SK-N-SH (cell line): ENCODE data around the gene NPAS3. TPM values are rescaled to one million over a fixed set of nuclear protein-coding genes. Genes with fewer than 3 reads are reported as not detected.

Experiments used
- CTCF ChIA-PET: fragments of 300-600, 350-600 bp; formaldehyde crosslinking; extraction: SDS; loops from one replicate; lab custom pipeline; 2021; lab: Yijun Ruan, JAX
- POLR2A ChIA-PET: fragments of 350-600 bp; sonication (Branson Sonifier 250); formaldehyde crosslinking; extraction: SDS; loops from one replicate; lab custom pipeline; 2020; ENCODE audit warnings: antibody characterized with exemption, inconsistent platforms; lab: Yijun Ruan, JAX
- DNase-seq: peaks from one replicate; pipeline ENCODE4 v3.0.0; 2012
- H2AFZ ChIP-seq: fragments of 200-600 bp; sonication (generic); 2 replicates; pipeline ENCODE4 v1.8.1; 2016; ENCODE audit warnings: antibody characterized with exemption, mild to moderate bottlenecking, low read depth
- H3F3A ChIP-seq: fragments of 200-600 bp; sonication (generic); replicated peaks from 2 replicates; pipeline ENCODE3; 2016; ENCODE audit warnings: antibody characterized with exemption, mild to moderate bottlenecking; ENCODE audit not compliant: insufficient read depth
- H3K27ac ChIP-seq, 2 experiments: fragments of 200-500 bp in 1 of 2; fragments of 200-600 bp in 1 of 2; sonication (Bioruptor generic) in 1 of 2; sonication (generic), shearing (Covaris generic) in 1 of 2; 2 replicates each; pipeline versions ENCODE4 v1.5.1 to v1.6.1; 2014 to 2016; ENCODE audit warnings: low read depth in 2 of 2, inconsistent platforms in 1 of 2, low read length in 1 of 2, mild to moderate bottlenecking in 1 of 2, mixed read lengths in 1 of 2
- H3K27me3 ChIP-seq: fragments of 200-600 bp; sonication (generic), shearing (Covaris generic); 2 replicates; pipeline ENCODE4 v1.6.1; 2016; ENCODE audit warnings: mixed run types; ENCODE audit not compliant: insufficient read depth
- H3K36me3 ChIP-seq, 2 experiments: fragments of 200-500 bp in 1 of 2; fragments of 200-600 bp in 1 of 2; sonication (Bioruptor generic) in 1 of 2; sonication (generic) in 1 of 2; replicated peaks in 1 of 2; 2 replicates each; pipeline versions ENCODE3 to v1.5.1; 2014 to 2016; ENCODE audit warnings: low read length in 1 of 2, mild to moderate bottlenecking in 1 of 2; ENCODE audit not compliant: insufficient read depth in 2 of 2, control insufficient read depth in 1 of 2
- H3K4me1 ChIP-seq, 2 experiments: fragments of 200-500 bp in 1 of 2; fragments of 200-600 bp in 1 of 2; sonication (Bioruptor generic) in 1 of 2; sonication (generic), shearing (Covaris generic) in 1 of 2; 2 replicates each; pipeline versions ENCODE4 v1.5.1 to v1.6.1; 2014 to 2016; ENCODE audit warnings: low read depth in 1 of 2, low read length in 1 of 2, mixed run types in 1 of 2; ENCODE audit not compliant: insufficient read depth in 2 of 2, control insufficient read depth in 1 of 2
- H3K4me2 ChIP-seq: fragments of 200-600 bp; sonication (generic), shearing (Covaris generic); 2 replicates; pipeline ENCODE4 v1.6.1; 2017; ENCODE audit warnings: mixed run types
- H3K4me3 ChIP-seq, 2 experiments: fragments of 200-500 bp in 1 of 2; fragments of 200-600 bp in 1 of 2; sonication (Bioruptor generic) in 1 of 2; sonication (generic), shearing (Covaris generic) in 1 of 2; 2 replicates each; pipeline versions ENCODE4 v1.5.1 to v1.8.1; 2014 to 2016; ENCODE audit warnings: low read depth in 2 of 2, inconsistent platforms in 1 of 2, low read length in 1 of 2, mild to moderate bottlenecking in 1 of 2, mixed read lengths in 1 of 2, moderate library complexity in 1 of 2
- H3K79me2 ChIP-seq: fragments of 200-600 bp; sonication (generic); 2 replicates; pipeline ENCODE4 v1.8.1; 2017; ENCODE audit warnings: mild to moderate bottlenecking; ENCODE audit not compliant: insufficient read depth
- H3K9ac ChIP-seq: fragments of 200-600 bp; sonication (generic); 2 replicates; pipeline ENCODE4 v1.6.1; 2017; ENCODE audit warnings: mixed run types
- H3K9me2 ChIP-seq: fragments of 200-600 bp; sonication (generic); 2 replicates; pipeline ENCODE4 v1.6.1; 2017; ENCODE audit warnings: mixed run types
- H3K9me3 ChIP-seq: fragments of 200-600 bp; sonication (generic); 2 replicates; pipeline ENCODE4 v1.6.1; 2017; ENCODE audit warnings: mixed run types, mild to moderate bottlenecking, moderate library complexity
- H4K20me1 ChIP-seq: fragments of 200-600 bp; sonication (generic); 2 replicates; pipeline ENCODE4 v1.6.1; 2017; ENCODE audit warnings: mild to moderate bottlenecking, mixed run types; ENCODE audit not compliant: insufficient read depth
- ELF1 ChIP-seq: IDR thresholded peaks from 2 replicates; pipeline ENCODE4 v1.4.0; 2012
- FOXM1 ChIP-seq: IDR thresholded peaks from 2 replicates; pipeline ENCODE4 v1.4.0; 2012; ENCODE audit warnings: low read depth, mild to moderate bottlenecking
- IRF3 ChIP-seq: fragments of 150-350 bp; IDR thresholded peaks from 2 replicates; pipeline ENCODE4 v1.6.1; 2016; ENCODE audit warnings: mild to moderate bottlenecking, low read depth, low read length
- JUND ChIP-seq: IDR thresholded peaks from 2 replicates; pipeline ENCODE4 v1.4.0; 2012
- MAX ChIP-seq: IDR thresholded peaks from 2 replicates; pipeline ENCODE4 v1.4.0; 2012; ENCODE audit warnings: low read depth
- NRF1 ChIP-seq: IDR thresholded peaks from 2 replicates; pipeline ENCODE4 v1.6.1; 2012; ENCODE audit warnings: low read depth, mild to moderate bottlenecking, low read length
- PBX3 ChIP-seq: IDR thresholded peaks from 2 replicates; pipeline ENCODE4; 2012
- RCOR1 ChIP-seq: fragments of 150-350 bp; IDR thresholded peaks from 2 replicates; pipeline ENCODE4 v1.6.1; 2017; ENCODE audit warnings: antibody characterized with exemption, low read length
- TCF12 ChIP-seq: IDR thresholded peaks from 2 replicates; pipeline ENCODE4 v1.4.0; 2012
- USF2 ChIP-seq: fragments of 150-350 bp; IDR thresholded peaks from 2 replicates; pipeline ENCODE4 v1.6.1; 2017; ENCODE audit warnings: antibody characterized with exemption, low read length, low read depth, borderline replicate concordance
- YY1 ChIP-seq: IDR thresholded peaks from 2 replicates; pipeline ENCODE4 v1.4.0; 2012; ENCODE audit warnings: low read depth, mild to moderate bottlenecking
- WGBS: methylation state at CpG from one replicate; pipeline ENCODE4 v1.1.6; 2017; ENCODE audit warnings: low lambda C conversion rate; 5-methylcytosine and 5-hydroxymethylcytosine counted together
- polyA plus RNA-seq, 3 experiments: library from polyadenylated mRNA; depleted of rRNA; stranded (reverse); fragments of >200 nt; gene quantifications; 2 replicates each; pipeline ENCODE4 v1.2.3, GENCODE V29; 2012

NPAS3 gene
- polyA plus RNA-seq, 1 of the 3 experiments (the other 2 are of a cell fraction) = 4.3 TPM

GRCh38 chr14:33315721-33316120 lies 377.0 kb downstream of the NPAS3 start:
- no peak overlapping the region for H2AFZ ChIP-seq
- no peaks in the 10 kb centered on the region for H3K9me3 ChIP-seq
- no peaks in the 10 kb centered on the region for H3K79me2 ChIP-seq
- H4K20me1 ChIP-seq = no peaks in the 10 kb centered on the region
- no peak overlapping the region for H3K27ac ChIP-seq
- H3K9ac ChIP-seq = no peak overlapping the region
- H3K9me2 ChIP-seq = no peaks in the 10 kb centered on the region
- POLR2A ChIA-PET = no interaction called here
- no peak overlapping the region for H3K4me3 ChIP-seq
- H3F3A ChIP-seq = no peaks in the 10 kb centered on the region
- H3K27me3 ChIP-seq = no peaks in the 10 kb centered on the region
- DNase-seq = no peak
- H3K4me2 ChIP-seq = no peak overlapping the region
- CTCF ChIA-PET = no interaction called here
- 63% methylated on average over 2 of the region's 2 CpGs for WGBS
- TF ChIP-seq IRF3 (no peak), TCF12 (no peak), PBX3 (no peak), USF2 (no peak), JUND (no peak), RCOR1 (no peak), MAX (no peak), ELF1 (no peak), YY1 (no peak), NRF1 (no peak)
- no peaks in the 10 kb centered on the region for H3K36me3 ChIP-seq
- H3K4me1 ChIP-seq = no peaks in the 10 kb centered on the region

GRCh38 chr14:33317675-33318074 lies 379.0 kb downstream of the NPAS3 start:
- CTCF ChIA-PET = no interaction called here
- DNase-seq = no peak
- H3K27me3 ChIP-seq = no peaks in the 10 kb centered on the region
- H3K9ac ChIP-seq = no peak overlapping the region
- no peaks in the 10 kb centered on the region for H3K79me2 ChIP-seq
- POLR2A ChIA-PET = no interaction called here
- no peaks in the 10 kb centered on the region for H3K4me1 ChIP-seq
- H2AFZ ChIP-seq = no peak overlapping the region
- H3K4me3 ChIP-seq = no peak overlapping the region
- WGBS = 68% methylated on average over 5 of the region's 5 CpGs
- H3K4me2 ChIP-seq = no peak overlapping the region
- no peaks in the 10 kb centered on the region for H3K36me3 ChIP-seq
- no peaks in the 10 kb centered on the region for H4K20me1 ChIP-seq
- TF ChIP-seq FOXM1 (no peak), YY1 (no peak)
- no peaks in the 10 kb centered on the region for H3K9me3 ChIP-seq
- no peaks in the 10 kb centered on the region for H3K9me2 ChIP-seq
- H3K27ac ChIP-seq = no peak overlapping the region
- no peaks in the 10 kb centered on the region for H3F3A ChIP-seq
